ENCODE data around the gene ALG3.

- TF ChIP-seq E2F4 (CRISPR knock-in tag; IDR thresholded peaks at IDR 0.05; ENCODE audit: low read depth) (no peak), BCL6 (CRISPR knock-in tag; IDR thresholded peaks at IDR 0.05) (no peak), PBX2 (CRISPR knock-in tag; IDR thresholded peaks at IDR 0.05; ENCODE audit: low read depth) (no peak), PBX2 (tag; conservative IDR thresholded peaks at IDR 0.05; ENCODE audit: low read depth) (no peak), MBD2 (IDR thresholded peaks at IDR 0.05; ENCODE audit: borderline replicate concordance, low read depth) (no peak), TBP (optimal IDR thresholded peaks at IDR 0.05; ENCODE audit: low read depth, low read length) (no peak), MBD1 (CRISPR knock-in tag; IDR thresholded peaks at IDR 0.05) (no peak), KLF1 (tag; IDR thresholded peaks at IDR 0.05) (no peak)
Observed at GRCh38 chr3:184275961-184276910, 27.5 kb upstream of the ALG3 start, which contains the start of gene ECE2.

Data from K562 (cell line).